ENCODE data around the gene FLOT1. TPM values are rescaled to one million over a fixed set of nuclear protein-coding genes. Genes with fewer than 3 reads are reported as not detected.

Gene FLOT1
- total RNA-seq, 2 experiments from 2014 or later, result 261 to 271 TPM

DNA sequence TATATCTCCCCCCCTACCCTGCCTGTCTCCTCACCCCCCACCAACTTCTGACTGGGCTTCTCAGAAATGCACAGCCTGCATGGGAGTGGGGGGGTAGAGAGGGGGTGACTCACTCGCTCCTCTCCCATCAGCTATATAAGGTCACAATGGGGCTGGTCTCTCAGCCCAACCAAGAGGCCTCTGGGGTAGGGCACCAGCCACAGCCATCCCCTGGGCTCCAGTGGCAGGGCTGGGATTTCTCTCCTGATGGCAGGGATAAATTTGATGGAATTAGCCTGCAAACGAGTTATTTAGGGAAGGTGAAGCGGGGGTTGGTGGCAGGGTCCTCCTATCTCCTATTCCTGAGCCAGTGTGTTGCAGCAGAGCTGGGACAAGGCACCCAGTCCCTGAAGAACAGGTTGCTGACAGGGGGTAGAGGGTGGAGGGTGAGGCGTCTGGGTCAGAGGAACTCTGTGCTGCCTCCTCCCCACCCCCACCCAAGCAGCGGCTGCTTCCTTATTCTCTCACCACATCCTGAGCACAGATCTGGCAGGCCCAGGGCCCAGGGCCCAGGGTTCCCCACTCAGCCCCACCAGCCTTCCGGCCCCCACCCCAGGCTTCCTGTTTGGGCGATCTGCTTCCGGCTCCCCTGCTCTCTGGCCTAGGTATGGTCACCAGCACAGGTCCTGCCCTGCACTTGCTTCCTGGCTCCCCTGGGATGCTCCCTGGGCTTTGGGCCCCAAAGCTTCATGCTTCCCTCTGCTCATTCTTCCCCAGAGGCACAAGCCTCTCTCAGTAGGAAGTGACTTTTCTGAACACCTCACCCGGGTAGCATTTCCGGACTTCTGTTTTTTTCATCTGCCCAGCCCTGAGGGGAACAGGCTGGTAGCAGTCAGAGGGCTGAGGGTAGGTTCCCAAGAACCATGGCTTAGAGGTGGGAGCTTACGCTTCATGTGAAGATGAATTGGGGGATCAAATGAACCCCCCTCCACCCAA is 60.1 kb downstream of the FLOT1 start:
- no peaks in the 10 kb centered on the region for H3K9me3 Mint-ChIP-seq
- H3K27ac Mint-ChIP-seq, result peak overlapping the region; percentile 99
- H3K4me1 Mint-ChIP-seq, result peaks cover 20% of the 10 kb centered on the region
- peak overlapping the region; percentile 91 for H3K4me3 Mint-ChIP-seq
- DNase-seq (peak; percentile 88), ATAC-seq (ENCODE audit: low read depth) (peak; percentile 64)
- POLR2A ChIA-PET, result interaction anchor here (0.8 to 16.6 kb wide), 10 partner anchors 9 to 190 kb away, joined by 3 to 512 read pairs (median 20); partner anchors contain the start of genes IER3, MDC1, MRPS18B and NRM
- H3K36me3 Mint-ChIP-seq, result peaks cover 73% of the 10 kb centered on the region
- H3K27me3 Mint-ChIP-seq, result no peaks in the 10 kb centered on the region

DNA sequence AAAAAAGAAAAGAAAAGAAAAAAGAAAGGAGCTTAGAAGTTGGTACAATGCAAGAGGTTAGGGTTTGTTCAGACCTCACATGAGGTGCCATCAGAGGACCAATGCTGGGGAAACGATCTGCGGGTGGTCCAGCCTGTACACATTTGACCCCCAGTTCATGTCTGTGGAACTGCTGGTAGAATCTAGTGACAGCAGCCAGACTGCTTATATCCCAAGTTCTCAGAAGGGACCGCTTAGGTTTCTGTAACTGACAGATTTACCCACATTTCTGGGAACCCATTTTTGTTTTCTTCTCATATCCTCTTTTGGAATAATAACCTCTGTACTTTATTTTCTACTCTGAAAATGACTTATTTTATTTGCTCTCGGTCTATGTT is 60.7 kb downstream of the FLOT1 start:
- Mint-ChIP-seq H3K4me1 (peaks cover 23% of the 10 kb centered on the region), H3K9me3 (no peaks in the 10 kb centered on the region), H3K4me3 (peak overlapping the region; percentile 91), H3K27ac (peak overlapping the region; percentile 99), H3K36me3 (peaks cover 76% of the 10 kb centered on the region), H3K27me3 (no peaks in the 10 kb centered on the region)
- POLR2A ChIA-PET, result interaction anchor here (0.8 to 16.6 kb wide), 8 partner anchors 9 to 189 kb away, joined by 3 to 512 read pairs (median 40); partner anchors contain the start of genes MDC1, MRPS18B, NRM and PPP1R10
- no peak for DNase-seq
- ATAC-seq (ENCODE audit: low read depth), result no peak

GRCh38 chr6:30679765-30680535 is 62.5 kb downstream of the FLOT1 start:
- no peaks in the 10 kb centered on the region for H3K9me3 Mint-ChIP-seq
- H3K4me3 Mint-ChIP-seq, result peak overlapping the region; percentile 91

DNA sequence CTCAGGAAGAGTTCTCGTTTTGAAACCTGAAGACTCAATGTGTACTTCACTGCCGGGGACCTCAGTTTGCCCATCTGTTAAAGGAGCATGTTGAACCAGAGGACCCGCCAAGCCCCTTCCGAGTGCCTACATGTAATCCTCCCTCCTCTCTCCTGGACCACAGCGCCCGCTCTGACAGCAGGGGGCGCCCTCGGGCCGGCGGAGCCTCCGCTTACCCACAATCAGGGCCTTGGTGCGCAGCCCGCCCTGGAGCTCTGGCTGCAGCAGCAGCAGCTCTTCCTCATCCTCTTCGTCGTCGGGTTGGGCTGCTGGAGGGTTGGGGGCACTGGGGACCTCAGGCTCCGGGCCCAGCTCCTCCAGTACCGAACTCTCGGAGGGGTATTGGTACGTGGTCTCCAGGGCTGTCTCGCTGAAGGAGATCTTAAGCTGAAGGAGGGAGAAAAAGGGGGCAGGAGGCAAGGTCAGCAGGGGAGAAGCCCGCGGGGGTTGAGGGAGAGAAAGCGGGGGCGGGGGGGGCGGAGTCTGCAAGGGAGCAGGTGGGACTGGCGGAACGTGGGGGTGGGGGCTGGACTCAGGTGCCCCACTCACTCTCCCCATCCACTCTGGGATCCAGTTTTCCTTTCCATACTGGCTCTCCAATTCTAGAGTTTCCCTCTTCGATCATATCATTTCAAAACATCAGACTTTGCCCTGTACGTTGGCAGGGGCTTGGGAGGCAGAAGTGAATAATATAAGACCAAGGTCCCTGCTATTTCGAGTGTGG is 63.3 kb downstream of the FLOT1 start:
- peak; percentile 98 for DNase-seq
- POLR2A ChIA-PET, result interaction anchor here (0.7 to 16.6 kb wide), 16 partner anchors 9 to 199 kb away, joined by 3 to 512 read pairs (median 5); partner anchors contain the start of genes ATAT1, MDC1, MRPS18B and NRM
- H3K27ac Mint-ChIP-seq, result peak overlapping the region; percentile 99
- H3K27me3 Mint-ChIP-seq, result no peaks in the 10 kb centered on the region
- peak overlapping the region; percentile 91 for H3K4me3 Mint-ChIP-seq
- H3K9me3 Mint-ChIP-seq, result no peaks in the 10 kb centered on the region
- ATAC-seq (ENCODE audit: low read depth), result peak; percentile 42
- peaks cover 68% of the 10 kb centered on the region for H3K36me3 Mint-ChIP-seq
- H3K4me1 Mint-ChIP-seq, result peaks cover 24% of the 10 kb centered on the region

More at GRCh38 chr6:30679765-30680535, 62.5 kb downstream of the FLOT1 start:
- H3K27me3 Mint-ChIP-seq, result no peaks in the 10 kb centered on the region
- H3K27ac Mint-ChIP-seq, result peak overlapping the region; percentile 99
- ATAC-seq (ENCODE audit: low read depth), result no peak
- POLR2A ChIA-PET, result interaction anchor here (0.7 to 16.6 kb wide), 9 partner anchors 10 to 150 kb away, joined by 3 to 512 read pairs (median 13); partner anchors contain the start of genes MDC1, MRPS18B, NRM and TUBB
- peaks cover 70% of the 10 kb centered on the region for H3K36me3 Mint-ChIP-seq
- DNase-seq, result no peak
- peaks cover 25% of the 10 kb centered on the region for H3K4me1 Mint-ChIP-seq

Other genes with a start within 250 kb of the FLOT1 start
- 10 to 100 TPM; 84.3 to 88.6 TPM for gene GNL1, start 186.2 kb downstream of the FLOT1 start, total RNA-seq
- 10 to 100 TPM; 19.9 to 22.5 TPM for gene PRR3, start 185.4 kb downstream of the FLOT1 start, total RNA-seq
- 10 to 100 TPM; 67.5 to 70.4 TPM for gene ABCF1, start 171.2 kb downstream of the FLOT1 start, total RNA-seq
- gene PPP1R10, start 125.4 kb downstream of the FLOT1 start, total RNA-seq, result 100 to 1,000 TPM; 140 to 151 TPM
- 10 to 100 TPM; 43.8 to 44.5 TPM for gene MRPS18B, start 124.8 kb downstream of the FLOT1 start, total RNA-seq
- gene ATAT1, start 115.8 kb downstream of the FLOT1 start, total RNA-seq, result 10 to 100 TPM; 11.2 to 13.5 TPM
- gene C6orf136, start 95.6 kb downstream of the FLOT1 start, total RNA-seq, result 10 to 100 TPM; 33.5 to 34.3 TPM
- 10 to 100 TPM; 42.9 to 44.2 TPM for gene DHX16, start 69.7 kb downstream of the FLOT1 start, total RNA-seq
- gene PPP1R18, start 56.0 kb downstream of the FLOT1 start, total RNA-seq, result 100 to 1,000 TPM; 245 to 251 TPM
- 10 to 100 TPM; 33.1 to 33.9 TPM for gene NRM, start 51.7 kb downstream of the FLOT1 start, total RNA-seq
- gene MDC1, start 25.4 kb downstream of the FLOT1 start, total RNA-seq, result 10 to 100 TPM; 50.2 to 52.2 TPM
- 1,000 to 10,000 TPM; 1,168 to 1,207 TPM for gene TUBB, start 22.3 kb downstream of the FLOT1 start, total RNA-seq
- gene IER3, start 1.9 kb upstream of the FLOT1 start, total RNA-seq, result 10 to 100 TPM; 49.1 to 52.7 TPM
- gene DDR1, start 141.8 kb upstream of the FLOT1 start, total RNA-seq, result 10 to 100 TPM; 10.9 to 11.3 TPM
- gene GTF2H4, start 165.5 kb upstream of the FLOT1 start, total RNA-seq, result 10 to 100 TPM; 26.7 to 36.2 TPM
- 10 to 100 TPM; 38.0 to 43.1 TPM for gene VARS2, start 171.6 kb upstream of the FLOT1 start, total RNA-seq
- not detected for gene SFTA2, start 189.5 kb upstream of the FLOT1 start, total RNA-seq
- not detected for gene MUCL3, start 198.3 kb upstream of the FLOT1 start, total RNA-seq
- gene MUC21, start 241.0 kb upstream of the FLOT1 start, total RNA-seq, result not detected